Lower leg skin (tissue), 4 donors: Measurements from ENCODE around the gene SCLY. TPM values are rescaled to one million over a fixed set of nuclear protein-coding genes. Genes with fewer than 3 reads are reported as not detected.

ENCODE experiments used
- DNase-seq, 2 donors: peaks; one replicate each; pipeline ENCODE4 v3.0.0-alpha.2; 2019; ENCODE audit warnings: low spot score in 2 of 2
- H3K4me3 ChIP-seq: fragments of 200-600 bp; sonication (generic); 2 replicates; pipeline ENCODE4 v1.5.1; 2017; ENCODE audit warnings: mild to moderate bottlenecking, low read depth; ENCODE audit not compliant: poor library complexity, severe bottlenecking
- CTCF ChIP-seq, 3 donors: fragments of 450-650 bp; IDR thresholded peaks; one replicate each; pipeline ENCODE4 v1.5.1; 2016; ENCODE audit warnings: antibody characterized with exemption in 3 of 3, mild to moderate bottlenecking in 3 of 3, moderate library complexity in 2 of 3
- POLR2A ChIP-seq, 2 donors: fragments of 450-650 bp; IDR thresholded peaks; one replicate each; pipeline ENCODE4 v1.6.1; 2016 to 2017; ENCODE audit warnings: antibody characterized with exemption in 2 of 2, mild to moderate bottlenecking in 1 of 2, moderate library complexity in 1 of 2
- WGBS, 2 donors: methylation state at CpG; one replicate each; pipeline ENCODE4 v1.1.5; 2018; 5-methylcytosine and 5-hydroxymethylcytosine counted together
- intact Hi-C: fragments of 100-400 bp; cut with DNase I; formaldehyde crosslinking; loops from one replicate; pipeline ENCODE4 v1.15.0; 2023; ENCODE audit warnings: low total_unique reads
- total RNA-seq, 4 donors: library from RNA; depleted of rRNA; stranded (reverse); fragments of >200 nt; gene quantifications; one replicate each; pipeline ENCODE4 v1.1.0, GENCODE V29; 2016

The SCLY gene
- total RNA-seq, 4 donors from 2014 or later = 2.4 to 12.1 (median 8.2) TPM

- intact Hi-C loops = no loop called here
- TF ChIP-seq CTCF (IDR thresholded peaks at IDR 0.05) = no peak
- TF ChIP-seq POLR2A (IDR thresholded peaks at IDR 0.05) = no peak
- H3K4me3 ChIP-seq = no peak overlapping the region
- DNase-seq = peak in 1 of 2 donors; percentile 84
- WGBS, 2 donors = 84 to 86% methylated on average over 14 to 26 of the region's 30 CpGs
Observed at GRCh38 chr2:238101891-238102841, 41.4 kb downstream of the SCLY start.

GRCh38 chr2:238102865-238103264 lies 42.1 kb downstream of the SCLY start:
- intact Hi-C loops = no loop called here
- H3K4me3 ChIP-seq = no peak overlapping the region
- peak in 1 of 2 donors; percentile 29 for DNase-seq
- TF ChIP-seq POLR2A (IDR thresholded peaks at IDR 0.05) (no peak), CTCF (IDR thresholded peaks at IDR 0.05) (no peak)
- 86 to 89% methylated on average over 10 of the region's 10 CpGs for WGBS, 2 donors

- 93 to 95% methylated on average over 16 of the region's 18 CpGs for WGBS, 2 donors
- peak in 1 of 2 donors; percentile 77 for DNase-seq
Observed at GRCh38 chr2:238103465-238104225, 42.8 kb downstream of the SCLY start.

GRCh38 chr2:238104226-238104690 lies 43.5 kb downstream of the SCLY start:
- TF ChIP-seq POLR2A (IDR thresholded peaks at IDR 0.05) (no peak), CTCF (IDR thresholded peaks at IDR 0.05) (no peak)
- intact Hi-C loops = no loop called here
- DNase-seq = no peak
- H3K4me3 ChIP-seq = no peak overlapping the region
- 81% methylated on average over 10 to 14 of the region's 14 CpGs for WGBS, 2 donors

More at GRCh38 chr2:238103465-238104225, 42.8 kb downstream of the SCLY start:
- intact Hi-C loops = no loop called here
- TF ChIP-seq CTCF (IDR thresholded peaks at IDR 0.05) = no peak
- no peak overlapping the region for H3K4me3 ChIP-seq

GRCh38 chr2:238104691-238105371 lies 44.0 kb downstream of the SCLY start:
- no peak overlapping the region for H3K4me3 ChIP-seq
- DNase-seq = peak in 1 of 2 donors; percentile 68
- TF ChIP-seq POLR2A (IDR thresholded peaks at IDR 0.05) (no peak), CTCF (IDR thresholded peaks at IDR 0.05) (no peak)
- intact Hi-C loops = no loop called here
- 87% methylated on average over 21 of the region's 21 CpGs for WGBS, 2 donors
